NCI-H2107 treated with DMSO at 0.1 percent for 48 hours (cell line): ENCODE measurements around the gene TMCC2.

Source experiments
- DNase-seq: peaks from one replicate; lab custom pipeline; 2025; ENCODE audit not compliant: unreplicated experiment; lab: John Stamatoyannopoulos, UW

TMCC2 gene

GRCh38 chr1:205259324-205259832, 31.6 kb downstream of the TMCC2 start:
- peak; percentile 72 for DNase-seq

GRCh38 chr1:205259998-205260397, 32.3 kb downstream of the TMCC2 start:
- no peak for DNase-seq

GRCh38 chr1:205260948-205261732, 33.4 kb downstream of the TMCC2 start:
- no peak for DNase-seq

DNA sequence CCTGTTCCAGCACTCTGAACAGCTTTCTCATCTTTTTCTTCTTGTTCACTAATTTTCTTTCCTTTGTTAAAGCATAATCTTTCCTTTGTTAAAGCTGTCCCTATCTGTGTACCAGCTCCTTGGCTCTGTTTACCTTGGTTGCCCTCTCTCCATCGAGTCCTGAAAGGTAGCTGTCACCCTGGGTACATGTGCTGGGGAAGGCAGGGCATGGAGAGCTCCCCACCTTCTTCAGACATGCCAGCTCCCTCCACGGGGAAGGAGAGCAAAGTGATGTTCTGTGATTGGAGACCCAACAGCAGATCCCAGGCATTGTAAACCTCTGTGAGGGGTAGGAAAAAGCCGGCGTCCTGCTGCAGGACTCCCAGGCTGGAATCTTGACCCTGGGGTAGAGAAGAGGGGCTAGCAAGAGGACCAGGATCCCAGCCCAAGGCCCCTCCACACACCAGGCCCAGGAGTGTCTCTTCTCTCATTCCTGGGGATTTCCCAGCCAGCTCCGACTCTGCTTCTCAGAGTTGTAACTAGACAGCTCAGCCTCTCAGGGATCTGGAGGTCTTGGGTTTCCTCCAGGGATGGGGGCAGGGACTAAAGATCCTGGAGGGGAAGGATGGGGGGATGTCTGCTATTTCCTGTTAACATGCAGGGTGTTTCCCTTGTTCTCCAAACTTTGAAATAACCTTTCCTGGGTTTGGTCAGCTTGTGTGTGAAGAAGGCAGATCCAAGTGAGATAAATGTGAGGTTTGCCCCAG, 34.4 kb downstream of the TMCC2 start:
- DNase-seq: no peak

GRCh38 chr1:205262731-205263171, 35.0 kb downstream of the TMCC2 start:
- DNase-seq: peak; percentile 25

DNA sequence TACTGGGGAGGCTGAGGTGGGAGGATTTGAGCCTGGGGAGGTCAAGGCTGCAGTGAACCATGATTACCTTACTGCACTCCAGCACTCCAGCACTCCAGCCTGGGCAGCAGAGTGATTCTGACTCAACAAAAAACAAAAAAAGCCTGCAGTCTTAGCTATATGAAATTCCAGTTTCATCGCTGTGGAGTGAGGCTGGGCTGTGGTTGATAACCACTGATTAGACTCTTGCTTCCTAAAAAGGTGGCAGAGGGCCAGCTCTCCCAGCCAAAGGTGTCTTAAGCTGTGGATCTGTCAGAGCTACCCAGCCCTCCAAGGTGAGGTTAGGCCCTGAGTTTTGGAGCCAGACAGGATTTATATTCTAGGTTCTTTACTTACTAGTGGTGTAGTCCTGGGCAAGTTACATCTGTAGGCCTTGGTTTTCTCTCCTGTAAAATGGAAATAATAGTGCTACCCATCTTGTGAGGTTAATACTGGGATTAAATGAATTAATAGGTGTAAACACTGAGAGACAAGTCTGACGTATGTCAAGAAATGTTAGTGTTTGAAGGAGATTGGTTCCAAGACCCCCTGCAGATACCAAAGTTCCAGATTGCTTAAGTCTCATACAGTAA, 35.9 kb downstream of the TMCC2 start:
- DNase-seq: no peak

DNA sequence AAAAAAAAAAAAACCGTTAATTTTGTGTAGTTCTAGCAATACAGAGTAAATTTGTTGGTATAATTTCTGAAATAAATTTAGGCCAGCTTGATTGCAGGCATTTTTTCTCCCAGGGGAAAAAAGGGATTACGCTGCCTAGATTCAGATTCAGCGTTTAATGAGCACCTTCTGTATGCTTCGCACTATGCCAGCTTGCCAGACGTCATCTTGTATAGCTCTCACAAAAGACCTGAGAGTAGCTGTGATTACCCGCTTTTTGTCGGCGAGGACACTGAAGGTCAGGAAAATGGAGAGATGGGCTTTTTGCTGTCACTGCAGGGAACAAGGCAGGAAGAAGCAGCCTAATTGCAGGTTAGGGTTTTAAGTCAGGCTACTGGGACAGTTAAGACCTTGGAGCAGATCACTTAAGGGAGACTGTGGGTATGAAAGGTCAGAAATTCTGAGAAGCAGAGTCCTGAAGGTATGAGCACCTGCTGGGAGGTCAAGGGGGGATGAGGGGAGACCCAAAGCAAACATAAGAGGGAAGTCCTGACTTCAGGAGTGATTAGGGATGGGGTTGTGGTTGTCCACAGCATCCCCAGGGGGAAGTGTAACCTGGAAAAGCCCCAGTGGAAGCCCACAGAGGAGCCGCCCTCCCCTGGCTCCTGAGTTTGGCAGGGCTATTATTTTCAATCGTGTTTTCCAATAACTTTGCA, 39.0 kb downstream of the TMCC2 start:
- DNase-seq: no peak

GRCh38 chr1:205267306-205267902, 39.7 kb downstream of the TMCC2 start:
- DNase-seq: no peak

- no peak for DNase-seq
These were observed 41.3 kb downstream of the TMCC2 start for GRCh38 chr1:205268846-205269680.

DNA sequence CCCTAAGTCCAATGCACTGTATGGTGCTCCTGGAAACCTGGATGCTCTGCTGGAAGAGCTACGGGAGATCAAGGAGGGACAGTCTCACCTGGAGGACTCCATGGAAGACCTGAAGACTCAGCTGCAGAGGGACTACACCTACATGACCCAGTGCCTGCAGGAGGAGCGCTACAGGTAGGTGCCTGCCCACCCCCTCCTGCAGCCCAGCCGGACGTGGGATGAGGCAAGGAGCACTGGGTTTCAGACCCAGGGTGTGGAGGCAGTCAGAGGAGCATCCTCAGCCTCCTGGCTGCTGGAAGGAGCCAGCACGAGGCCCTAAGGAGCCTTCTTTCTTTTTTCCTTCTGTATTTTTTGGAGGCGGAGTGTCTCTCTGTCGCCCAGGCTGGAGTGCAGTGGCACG, 42.0 kb downstream of the TMCC2 start:
- no peak for DNase-seq

DNA sequence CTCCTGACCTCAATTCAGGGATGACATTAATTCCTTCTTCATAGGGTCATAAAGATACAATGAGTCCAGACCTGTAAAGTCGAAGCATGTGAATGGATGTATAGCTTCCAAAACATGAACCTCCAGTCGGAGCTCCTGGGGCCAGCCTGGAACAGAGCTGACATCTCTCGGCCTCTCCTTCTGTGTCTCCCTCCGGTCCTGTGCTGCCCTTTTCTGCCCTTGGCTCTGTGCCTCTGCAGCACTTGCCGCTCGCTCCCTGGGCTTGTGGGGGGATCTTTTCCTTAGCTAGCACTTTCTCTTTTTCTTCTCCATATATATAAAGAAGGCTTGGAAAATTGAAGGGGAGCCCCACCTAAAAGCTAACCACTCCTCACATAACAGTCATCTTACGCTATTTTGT, 42.5 kb downstream of the TMCC2 start:
- no peak for DNase-seq

DNA sequence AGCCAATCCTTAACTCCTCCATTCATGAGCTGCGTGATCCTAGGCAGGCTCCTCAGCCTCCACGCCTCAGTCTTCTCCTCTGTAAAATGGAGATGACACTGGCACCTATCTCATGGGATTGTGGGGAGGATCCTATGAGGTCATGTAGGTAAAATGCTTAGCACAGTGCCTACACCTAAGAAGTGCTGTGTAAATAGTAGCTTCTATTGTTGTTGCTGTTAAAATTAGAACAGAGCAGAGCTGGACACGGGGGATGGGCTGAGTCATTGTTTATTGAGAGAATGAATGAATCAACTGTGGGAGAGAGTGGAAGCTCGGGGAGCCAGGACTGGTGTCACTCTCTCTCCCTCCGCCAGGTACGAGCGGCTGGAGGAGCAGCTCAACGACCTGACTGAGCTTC, 43.0 kb downstream of the TMCC2 start:
- DNase-seq: peak; percentile 63

DNA sequence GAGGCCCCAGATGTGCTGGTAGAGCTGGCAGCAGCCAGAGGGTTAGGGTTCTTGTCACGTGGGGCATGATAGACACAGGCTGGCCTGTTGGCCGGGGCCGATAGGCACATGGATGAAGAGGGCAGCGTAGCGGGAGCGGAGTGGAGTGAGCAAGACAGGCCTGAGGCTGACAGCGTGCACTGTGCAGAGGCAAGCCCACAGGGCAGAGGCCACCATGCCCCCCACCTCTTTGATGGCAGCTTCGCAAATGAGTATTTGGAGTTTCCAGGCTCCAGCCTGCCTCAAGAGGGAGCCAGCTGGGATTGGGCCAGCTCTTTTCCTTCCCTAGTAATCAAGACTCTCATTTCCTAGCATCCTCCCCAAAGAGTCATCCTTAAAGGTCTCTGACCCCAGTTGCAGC, 43.5 kb downstream of the TMCC2 start:
- DNase-seq: no peak

DNA sequence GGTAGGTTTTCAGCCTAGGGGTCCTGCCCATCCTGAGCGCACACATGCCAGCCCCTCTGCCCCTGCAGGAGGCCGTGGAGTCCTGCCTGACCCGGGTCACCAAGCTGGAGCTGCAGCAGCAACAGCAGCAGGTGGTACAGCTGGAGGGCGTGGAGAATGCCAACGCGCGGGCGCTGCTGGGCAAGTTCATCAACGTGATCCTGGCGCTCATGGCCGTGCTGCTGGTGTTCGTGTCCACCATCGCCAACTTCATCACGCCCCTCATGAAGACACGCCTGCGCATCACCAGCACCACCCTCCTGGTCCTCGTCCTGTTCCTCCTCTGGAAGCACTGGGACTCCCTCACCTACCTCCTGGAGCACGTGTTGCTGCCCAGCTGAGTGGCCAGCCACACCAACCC, 44.0 kb downstream of the TMCC2 start:
- DNase-seq: no peak

DNA sequence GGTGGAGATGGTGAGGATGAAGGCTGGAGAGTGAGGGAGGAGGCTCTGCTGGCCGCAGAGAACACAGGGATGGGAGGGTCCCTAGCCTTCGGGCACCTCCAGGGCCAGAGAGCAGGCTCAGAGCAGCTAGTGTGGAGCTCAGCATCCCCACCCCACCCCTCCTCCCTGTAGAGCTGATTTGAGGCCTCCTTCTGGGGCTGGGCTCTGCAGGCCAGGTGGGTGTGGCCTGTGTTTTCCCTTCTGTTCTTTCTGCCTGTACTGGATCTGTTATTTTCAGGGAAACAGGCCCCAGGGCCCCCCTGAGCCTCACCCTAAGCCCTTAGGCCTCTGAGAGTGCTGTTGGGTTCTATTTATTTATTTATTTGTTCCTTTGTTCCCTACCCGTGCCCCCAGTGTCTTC, 44.8 kb downstream of the TMCC2 start:
- no peak for DNase-seq

- DNase-seq: peak; percentile 95
These were observed 45.8 kb downstream of the TMCC2 start for GRCh38 chr1:205273551-205273982.

- peak; percentile 17 for DNase-seq
These were observed 46.4 kb downstream of the TMCC2 start for GRCh38 chr1:205274041-205274691.

DNA sequence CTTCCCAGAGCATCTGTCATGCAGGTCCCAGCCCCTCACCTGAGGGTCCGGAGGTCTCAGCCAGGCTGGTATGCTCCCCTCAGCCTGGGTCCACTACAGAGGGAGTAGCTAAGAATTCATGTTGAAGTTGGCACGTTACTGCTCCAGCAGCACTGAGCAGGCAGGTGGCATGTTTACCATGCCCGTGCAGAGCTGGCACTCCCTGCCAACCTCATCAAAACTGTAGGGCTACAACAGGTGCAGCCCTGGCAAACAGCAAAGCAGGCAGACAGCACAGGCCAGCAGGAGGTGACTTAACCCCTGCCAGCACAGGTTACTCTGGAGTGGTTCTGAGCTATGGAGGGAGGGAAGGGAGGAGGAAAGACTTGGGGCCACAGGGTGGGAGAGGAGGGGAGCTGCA, 47.4 kb downstream of the TMCC2 start:
- DNase-seq: peak; percentile 79

DNA sequence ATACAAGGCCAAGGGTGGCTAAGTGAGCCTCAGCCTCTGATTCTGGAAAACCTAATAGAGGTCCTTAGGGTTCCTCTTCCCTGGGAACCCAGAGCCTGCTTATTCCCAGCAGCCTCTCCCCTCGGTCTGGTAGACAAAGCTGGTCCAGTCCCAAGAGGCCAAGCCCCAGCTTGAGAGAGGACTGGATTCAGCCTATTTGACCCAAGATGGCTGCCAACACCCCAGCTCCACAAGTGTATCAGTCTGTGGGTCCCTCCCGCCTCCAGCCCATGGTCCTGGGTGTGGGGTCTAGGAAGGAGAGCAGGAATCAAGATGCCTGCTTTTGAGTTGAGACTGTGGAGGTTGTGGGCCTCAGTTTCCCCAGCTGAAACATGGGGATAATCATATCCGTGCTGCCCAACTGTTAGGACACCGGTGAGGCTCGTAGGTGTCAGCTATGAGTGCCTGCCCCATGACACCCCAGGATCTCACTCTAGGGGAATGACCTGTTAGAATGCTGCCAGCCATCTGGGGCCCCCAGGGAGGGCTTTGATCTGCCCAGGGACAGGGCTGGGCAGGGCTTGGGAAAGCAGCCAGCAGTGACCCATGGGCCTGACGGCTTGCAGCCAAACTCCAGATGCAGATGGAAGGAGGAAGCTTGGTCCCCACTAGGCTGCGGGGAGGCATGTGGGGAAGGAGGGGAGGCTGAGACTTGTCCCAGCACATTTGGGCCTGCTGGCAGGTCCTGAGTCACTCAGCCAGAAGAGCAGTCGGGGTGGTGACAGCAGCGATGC, 48.4 kb downstream of the TMCC2 start:
- no peak for DNase-seq
